Stimulated activated naive CD8-positive, alpha-beta T cell treated with anti-CD3 and anti-CD28 coated beads, Interleukin-15, Interleukin-2, amounts not matched to agents 100 ng/mL and 50 ng/mL, for 24 hours (primary cell): ENCODE data around the gene DOCK1.
"Not testable (repeated sequence)": the region's sequence is repeated elsewhere in the genome, so short reads cannot be mapped to it uniquely, and the experiment has no call there.

Source experiments
- H3K27ac Mint-ChIP-seq: one replicate; pipeline ENCODE4 v1.8.0; 2021; ENCODE audit warnings: mild to moderate bottlenecking, mixed read lengths
- H3K27me3 Mint-ChIP-seq: one replicate; pipeline ENCODE4 v1.8.0; 2021; ENCODE audit warnings: mixed read lengths
- H3K36me3 Mint-ChIP-seq: one replicate; pipeline ENCODE4 v1.8.0; 2021; ENCODE audit warnings: low read depth, mixed read lengths
- H3K4me1 Mint-ChIP-seq: one replicate; pipeline ENCODE4 v1.8.0; 2021; ENCODE audit warnings: low read depth, mixed read lengths
- H3K4me3 Mint-ChIP-seq: one replicate; pipeline ENCODE4 v1.8.0; 2021; ENCODE audit warnings: mild to moderate bottlenecking, mixed read lengths
- H3K9me3 Mint-ChIP-seq: one replicate; pipeline ENCODE4 v1.8.0; 2021; ENCODE audit warnings: mixed read lengths

Gene DOCK1

GRCh38 chr10:127283576-127283975 is 378.3 kb downstream of the DOCK1 start:
- H3K4me1 Mint-ChIP-seq, result no peaks in the 10 kb centered on the region
- no peak overlapping the region for H3K27ac Mint-ChIP-seq
- H3K4me3 Mint-ChIP-seq, result no peak overlapping the region
- H3K36me3 Mint-ChIP-seq, result peaks cover 3% of the 10 kb centered on the region
- H3K27me3 Mint-ChIP-seq, result no peaks in the 10 kb centered on the region
- peaks cover 8% of the 10 kb centered on the region for H3K9me3 Mint-ChIP-seq

GRCh38 chr10:127290850-127291249 is 385.6 kb downstream of the DOCK1 start:
- H3K4me1 Mint-ChIP-seq, result peaks cover 23% of the 10 kb centered on the region
- no peak overlapping the region for H3K4me3 Mint-ChIP-seq
- H3K27ac Mint-ChIP-seq, result no peak overlapping the region
- peaks cover 3% of the 10 kb centered on the region for H3K36me3 Mint-ChIP-seq
- H3K9me3 Mint-ChIP-seq, result peaks cover 8% of the 10 kb centered on the region
- H3K27me3 Mint-ChIP-seq, result peaks cover 7% of the 10 kb centered on the region

- H3K9me3 Mint-ChIP-seq, result peaks cover 8% of the 10 kb centered on the region
- H3K4me3 Mint-ChIP-seq, result no peak overlapping the region
- peaks cover 7% of the 10 kb centered on the region for H3K27me3 Mint-ChIP-seq
- no peak overlapping the region for H3K27ac Mint-ChIP-seq
- peaks cover 3% of the 10 kb centered on the region for H3K36me3 Mint-ChIP-seq
- H3K4me1 Mint-ChIP-seq, result peaks cover 25% of the 10 kb centered on the region
These were observed 386.1 kb downstream of the DOCK1 start for GRCh38 chr10:127291329-127291728.

- Mint-ChIP-seq H3K27me3 (peaks cover 13% of the 10 kb centered on the region), H3K4me3 (no peak overlapping the region), H3K36me3 (peaks cover 3% of the 10 kb centered on the region), H3K4me1 (peaks cover 25% of the 10 kb centered on the region), H3K27ac (no peak overlapping the region), H3K9me3 (peaks cover 8% of the 10 kb centered on the region)
These were observed 387.7 kb downstream of the DOCK1 start for GRCh38 chr10:127292888-127293287.

GRCh38 chr10:127293640-127294039 is 388.4 kb downstream of the DOCK1 start:
- H3K4me1 Mint-ChIP-seq, result peaks cover 25% of the 10 kb centered on the region
- peaks cover 5% of the 10 kb centered on the region for H3K9me3 Mint-ChIP-seq
- no peaks in the 10 kb centered on the region for H3K36me3 Mint-ChIP-seq
- H3K27me3 Mint-ChIP-seq, result peaks cover 13% of the 10 kb centered on the region
- no peak overlapping the region for H3K27ac Mint-ChIP-seq
- H3K4me3 Mint-ChIP-seq, result no peak overlapping the region

GRCh38 chr10:127296696-127297095 is 391.5 kb downstream of the DOCK1 start:
- no peak overlapping the region for H3K4me3 Mint-ChIP-seq
- H3K27me3 Mint-ChIP-seq, result peaks cover 8% of the 10 kb centered on the region
- H3K27ac Mint-ChIP-seq, result no peak overlapping the region
- no peaks in the 10 kb centered on the region for H3K36me3 Mint-ChIP-seq
- H3K9me3 Mint-ChIP-seq, result peaks cover 5% of the 10 kb centered on the region
- peaks cover 25% of the 10 kb centered on the region for H3K4me1 Mint-ChIP-seq

GRCh38 chr10:127298381-127298780 is 393.2 kb downstream of the DOCK1 start:
- H3K4me3 Mint-ChIP-seq, result no peak overlapping the region
- no peaks in the 10 kb centered on the region for H3K36me3 Mint-ChIP-seq
- H3K27me3 Mint-ChIP-seq, result peaks cover 5% of the 10 kb centered on the region
- H3K4me1 Mint-ChIP-seq, result peaks cover 13% of the 10 kb centered on the region
- no peak overlapping the region for H3K27ac Mint-ChIP-seq
- peaks cover 5% of the 10 kb centered on the region for H3K9me3 Mint-ChIP-seq

GRCh38 chr10:127299192-127299591 is 394.0 kb downstream of the DOCK1 start:
- H3K36me3 Mint-ChIP-seq, H3K27me3 Mint-ChIP-seq: not testable (repeated sequence)

GRCh38 chr10:127299956-127300689 is 394.9 kb downstream of the DOCK1 start:
- peaks cover 4% of the 10 kb centered on the region for H3K4me1 Mint-ChIP-seq

More at GRCh38 chr10:127299192-127299591, 394.0 kb downstream of the DOCK1 start:
- H3K4me3 Mint-ChIP-seq, H3K27ac Mint-ChIP-seq, H3K9me3 Mint-ChIP-seq, H3K4me1 Mint-ChIP-seq: not testable (repeated sequence)

GRCh38 chr10:127300868-127301321 is 395.7 kb downstream of the DOCK1 start:
- Mint-ChIP-seq H3K36me3 (no peaks in the 10 kb centered on the region), H3K4me1 (peaks cover 2% of the 10 kb centered on the region), H3K4me3 (no peak overlapping the region), H3K27me3 (peaks cover 5% of the 10 kb centered on the region), H3K27ac (no peak overlapping the region), H3K9me3 (peaks cover 5% of the 10 kb centered on the region)

More at GRCh38 chr10:127299956-127300689, 394.9 kb downstream of the DOCK1 start:
- peaks cover 5% of the 10 kb centered on the region for H3K27me3 Mint-ChIP-seq
- H3K9me3 Mint-ChIP-seq, result peaks cover 5% of the 10 kb centered on the region
- H3K27ac Mint-ChIP-seq, result no peak overlapping the region
- H3K4me3 Mint-ChIP-seq, result no peak overlapping the region
- H3K36me3 Mint-ChIP-seq, result no peaks in the 10 kb centered on the region

- H3K27me3 Mint-ChIP-seq, result peaks cover 1% of the 10 kb centered on the region
- no peaks in the 10 kb centered on the region for H3K9me3 Mint-ChIP-seq
- H3K4me3 Mint-ChIP-seq, result no peak overlapping the region
These were observed 397.1 kb downstream of the DOCK1 start for GRCh38 chr10:127302343-127302742.

GRCh38 chr10:127303105-127303504 is 397.9 kb downstream of the DOCK1 start:
- H3K4me3 Mint-ChIP-seq, result no peak overlapping the region
- no peak overlapping the region for H3K27ac Mint-ChIP-seq
- no peaks in the 10 kb centered on the region for H3K4me1 Mint-ChIP-seq
- H3K27me3 Mint-ChIP-seq, result no peaks in the 10 kb centered on the region
- no peaks in the 10 kb centered on the region for H3K9me3 Mint-ChIP-seq
- no peaks in the 10 kb centered on the region for H3K36me3 Mint-ChIP-seq

More at GRCh38 chr10:127302343-127302742, 397.1 kb downstream of the DOCK1 start:
- H3K27ac Mint-ChIP-seq, result no peak overlapping the region
- H3K36me3 Mint-ChIP-seq, result no peaks in the 10 kb centered on the region
- no peaks in the 10 kb centered on the region for H3K4me1 Mint-ChIP-seq

- no peaks in the 10 kb centered on the region for H3K9me3 Mint-ChIP-seq
- no peaks in the 10 kb centered on the region for H3K27me3 Mint-ChIP-seq
- H3K27ac Mint-ChIP-seq, result no peak overlapping the region
- no peak overlapping the region for H3K4me3 Mint-ChIP-seq
- H3K36me3 Mint-ChIP-seq, result no peaks in the 10 kb centered on the region
- H3K4me1 Mint-ChIP-seq, result no peaks in the 10 kb centered on the region
These were observed 398.5 kb downstream of the DOCK1 start for GRCh38 chr10:127303746-127304145.

- Mint-ChIP-seq H3K4me3 (no peak overlapping the region), H3K27ac (no peak overlapping the region), H3K36me3 (no peaks in the 10 kb centered on the region), H3K4me1 (no peaks in the 10 kb centered on the region), H3K27me3 (no peaks in the 10 kb centered on the region), H3K9me3 (no peaks in the 10 kb centered on the region)
These were observed 401.3 kb downstream of the DOCK1 start for GRCh38 chr10:127306479-127306878.

- Mint-ChIP-seq H3K27ac (no peak overlapping the region), H3K4me3 (no peak overlapping the region), H3K4me1 (no peaks in the 10 kb centered on the region), H3K27me3 (no peaks in the 10 kb centered on the region), H3K9me3 (no peaks in the 10 kb centered on the region), H3K36me3 (no peaks in the 10 kb centered on the region)
These were observed 402.1 kb downstream of the DOCK1 start for GRCh38 chr10:127307338-127307737.

- Mint-ChIP-seq H3K27ac (no peak overlapping the region), H3K9me3 (no peaks in the 10 kb centered on the region), H3K4me3 (no peak overlapping the region), H3K4me1 (no peaks in the 10 kb centered on the region), H3K36me3 (no peaks in the 10 kb centered on the region), H3K27me3 (no peaks in the 10 kb centered on the region)
These were observed 402.8 kb downstream of the DOCK1 start for GRCh38 chr10:127308031-127308430.
